GM12891 (cell line): ENCODE data around the gene SSH2.

Source experiments
- POLR2A ChIP-seq: IDR thresholded peaks from 2 replicates; pipeline ENCODE4 v1.6.1; 2011; ENCODE audit warnings: low read depth, low read length, control low read depth
- POLR2AphosphoS5 ChIP-seq: IDR thresholded peaks from 2 replicates; pipeline ENCODE4 v1.6.1; 2011; ENCODE audit warnings: low read depth, low read length, control low read depth
- POU2F2 ChIP-seq: IDR thresholded peaks from 2 replicates; pipeline ENCODE4 v1.6.1; 2011; ENCODE audit warnings: low read depth, mild to moderate bottlenecking, control low read depth, low read length, moderate library complexity
- TAF1 ChIP-seq: IDR thresholded peaks from 2 replicates; pipeline ENCODE4 v1.6.1; 2011; ENCODE audit warnings: low read depth, low read length, control low read depth

DNA sequence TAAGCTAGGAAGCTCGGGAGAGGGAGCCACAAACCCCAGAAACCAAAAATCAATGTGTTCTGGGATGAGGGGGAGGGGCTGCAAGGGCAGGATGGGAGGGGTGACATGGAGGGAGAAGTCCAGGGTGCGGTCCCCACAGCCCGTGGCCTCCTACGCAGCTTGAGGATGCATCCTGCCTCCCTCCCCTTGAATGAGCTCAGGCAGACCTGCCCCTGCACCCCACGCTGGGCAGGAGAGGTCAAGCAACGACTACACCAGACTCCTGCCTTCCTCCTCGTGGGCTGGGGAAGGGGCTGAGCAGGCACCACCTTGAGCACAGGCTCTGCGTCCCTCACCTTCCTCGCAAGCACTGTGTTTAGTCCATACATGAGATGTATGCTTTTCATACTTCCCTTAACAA lies 333.2 kb downstream of the SSH2 start:
- TF ChIP-seq TAF1 (no peak), POLR2A (no peak), POLR2AphosphoS5 (no peak), POU2F2 (no peak)
